HepG2 (cell line): ENCODE data around the gene PTK7. TPM values are rescaled to one million over a fixed set of nuclear protein-coding genes. Genes with fewer than 3 reads are reported as not detected.

Experiments
- ATF7 ChIP-seq, 2 experiments: fragments of 450-650 bp in 1 of 2; sonication (generic) in 1 of 2; formaldehyde crosslinking in 1 of 2; IDR thresholded peaks; 2 replicates each; pipeline versions ENCODE4 v1.4.0 to v1.6.1; 2016 to 2020; ENCODE audit warnings: antibody characterized with exemption in 1 of 2, mild to moderate bottlenecking in 1 of 2, missing genetic modification reagents in 1 of 2
- ATF7-NPFF ChIP-seq: sonication (generic); formaldehyde crosslinking; IDR thresholded peaks from 2 replicates; pipeline ENCODE4 v1.8.1; 2023; ENCODE audit warnings: mild to moderate bottlenecking, low read depth, missing genetic modification reagents, moderate library complexity
- HBP1 ChIP-seq: IDR thresholded peaks from 2 replicates; pipeline ENCODE4 v1.6.1; 2016; ENCODE audit warnings: low read depth, control low read depth
- HNRNPH1 ChIP-seq: fragments of 200-400 bp; formaldehyde crosslinking; optimal IDR thresholded peaks from 2 replicates; pipeline ENCODE3; 2017; ENCODE audit warnings: mild to moderate bottlenecking, low read depth, low read length
- IRF9 ChIP-seq: sonication (generic); formaldehyde crosslinking; IDR thresholded peaks from 2 replicates; pipeline ENCODE4 v1.8.0; 2022; ENCODE audit warnings: missing genetic modification reagents, mild to moderate bottlenecking, borderline replicate concordance
- JDP2 ChIP-seq: sonication (generic); formaldehyde crosslinking; IDR thresholded peaks from 2 replicates; pipeline ENCODE4 v1.8.1; 2022; ENCODE audit warnings: missing genetic modification reagents, borderline replicate concordance
- KLF11 ChIP-seq: IDR thresholded peaks from 2 replicates; pipeline ENCODE4 v1.6.1; 2016; ENCODE audit warnings: missing compliant biosample characterization
- NFE2L2 ChIP-seq: fragments of 150-350 bp; IDR thresholded peaks from 2 replicates; pipeline ENCODE4 v1.6.1; 2014; ENCODE audit warnings: low read length
- RBM22 ChIP-seq: fragments of 200-400 bp; formaldehyde crosslinking; optimal IDR thresholded peaks from 2 replicates; pipeline ENCODE3; 2017; ENCODE audit warnings: mild to moderate bottlenecking, low read length, moderate library complexity
- RFXAP ChIP-seq: sonication (generic); formaldehyde crosslinking; IDR thresholded peaks from 2 replicates; pipeline ENCODE4 v1.4.0; 2020; ENCODE audit warnings: missing genetic modification reagents, borderline replicate concordance
- SAP130 ChIP-seq: IDR thresholded peaks from 2 replicates; pipeline ENCODE4 v1.6.1; 2016; ENCODE audit warnings: low read depth
- SMAD1 ChIP-seq: sonication (generic); formaldehyde crosslinking; IDR thresholded peaks from 2 replicates; pipeline ENCODE4 v1.4.0; 2020; ENCODE audit warnings: missing genetic modification reagents, low read depth, mild to moderate bottlenecking, borderline replicate concordance
- SNAPC2 ChIP-seq: sonication (generic); formaldehyde crosslinking; IDR thresholded peaks from 2 replicates; pipeline ENCODE4 v1.8.1; 2022; ENCODE audit warnings: mild to moderate bottlenecking, missing genetic modification reagents
- SOX5 ChIP-seq: IDR thresholded peaks from 2 replicates; pipeline ENCODE4 v1.6.1; 2016; ENCODE audit warnings: borderline replicate concordance
- SP1 ChIP-seq, 2 experiments: fragments of 450-650 bp in 1 of 2; sonication (generic) in 1 of 2; formaldehyde crosslinking in 1 of 2; IDR thresholded peaks; 2 replicates each; pipeline versions ENCODE4 v1.4.0 to v1.6.1; 2016 to 2020; ENCODE audit warnings: missing genetic modification reagents in 1 of 2
- ZNF232 ChIP-seq: sonication (generic); formaldehyde crosslinking; IDR thresholded peaks from 2 replicates; pipeline ENCODE4 v1.4.0; 2020; ENCODE audit warnings: missing genetic modification reagents, borderline replicate concordance
- ZNF451 ChIP-seq: sonication (generic); formaldehyde crosslinking; IDR thresholded peaks from 2 replicates; pipeline ENCODE4 v1.5.0; 2020; ENCODE audit warnings: mild to moderate bottlenecking, missing genetic modification reagents
- ZNF510 ChIP-seq: sonication (generic); formaldehyde crosslinking; IDR thresholded peaks from 2 replicates; pipeline ENCODE4 v1.4.0; 2020; ENCODE audit warnings: low read depth, mild to moderate bottlenecking, missing genetic modification reagents
- ZNF556 ChIP-seq: sonication (generic); formaldehyde crosslinking; IDR thresholded peaks from 2 replicates; pipeline ENCODE4 v1.4.0; 2020; ENCODE audit warnings: mild to moderate bottlenecking, missing genetic modification reagents, borderline replicate concordance
- ZNF687 ChIP-seq: sonication (generic); formaldehyde crosslinking; IDR thresholded peaks from 2 replicates; pipeline ENCODE4 v1.5.1; 2020; ENCODE audit warnings: mild to moderate bottlenecking, missing genetic modification reagents, moderate library complexity
- ZNF781 ChIP-seq: sonication (generic); formaldehyde crosslinking; IDR thresholded peaks from 2 replicates; pipeline ENCODE4 v1.5.1; 2020; ENCODE audit warnings: borderline replicate concordance, mild to moderate bottlenecking, missing genetic modification reagents; ENCODE audit errors: not compliant biosample characterization
- ZNF788 ChIP-seq: sonication (generic); formaldehyde crosslinking; IDR thresholded peaks from 2 replicates; pipeline ENCODE4 v1.5.0; 2020; ENCODE audit warnings: mild to moderate bottlenecking, missing genetic modification reagents, borderline replicate concordance
- ZSCAN30 ChIP-seq: sonication (generic); formaldehyde crosslinking; IDR thresholded peaks from 2 replicates; pipeline ENCODE4 v1.5.0; 2020; ENCODE audit warnings: mild to moderate bottlenecking, missing genetic modification reagents
- polyA plus RNA-seq, 8 experiments: library from polyadenylated mRNA; depleted of rRNA in 3 of 8; stranded (reverse) in 7 of 8; unstranded in 1 of 8; fragments of >200 nt; fragmentation: Illumina TruSeq in 4 of 8; extraction: Trizol in 4 of 8; gene quantifications; 2 replicates each; pipeline versions ENCODE4 v1.2.1 to v1.2.3, GENCODE V29; 2011 to 2016; ENCODE audit warnings: low read depth in 4 of 8, missing spikeins in 1 of 8, mixed read lengths in 1 of 8; ENCODE audit not compliant: insufficient read depth in 1 of 8
- total RNA-seq, 5 experiments: library from RNA; depleted of rRNA; stranded (reverse); fragments of >200 nt; fragmentation: Illumina TruSeq; extraction: Trizol; gene quantifications; 2 replicates each; pipeline ENCODE4 v1.2.3, GENCODE V29; 2016; ENCODE audit warnings: low read depth in 1 of 5

Gene PTK7
- total and polyA plus RNA-seq, 2 of the 13 experiments (the other 11 are each of a cell fraction or from before 2014, with no cell fraction given) = 98.5 to 99.8 TPM

- TF ChIP-seq ATF7 (IDR thresholded peaks at IDR 0.05) (no peak), ATF7 (CRISPR knock-in tag; IDR thresholded peaks at IDR 0.05) (no peak), ZNF556 (CRISPR knock-in tag) (0 out of 2 replicates have a peak, but pooled peaks have one; percentile 20), ZSCAN30 (CRISPR knock-in tag) (no peak), SAP130 (CRISPR knock-in tag) (peak; percentile 86), HBP1 (no peak; the same call in 1 of the 2 replicates), ATF7-NPFF (CRISPR knock-in tag) (0 out of 2 replicates have a peak, but pooled peaks have one; percentile 66), JDP2 (no peak), RBM22 (no peak), SNAPC2 (CRISPR knock-in tag) (peak; percentile 90; the same call in 1 of the 2 replicates), RFXAP (peak; percentile 63; the same call in 1 of the 2 replicates), IRF9 (CRISPR knock-in tag) (no peak), NFE2L2 (no peak), ZNF788 (CRISPR knock-in tag) (peak; percentile 91; the same call in 1 of the 2 replicates), ZNF232 (CRISPR knock-in tag) (no peak), ZNF687 (peak; percentile 59), ZNF781 (CRISPR knock-in tag) (peak; percentile 84), ZNF510 (CRISPR knock-in tag) (0 out of 2 replicates have a peak, but pooled peaks have one; percentile 65), SP1 (IDR thresholded peaks at IDR 0.05) (no peak), SP1 (CRISPR knock-in tag; IDR thresholded peaks at IDR 0.05) (0 out of 2 replicates have a peak, but pooled peaks have one; percentile 62), SOX5 (CRISPR knock-in tag) (peak; percentile 44; the same call in 1 of the 2 replicates), HNRNPH1 (peak; percentile 68), SMAD1 (CRISPR knock-in tag) (peak; percentile 93; the same call in 1 of the 2 replicates), ZNF451 (peak; percentile 15; the same call in 1 of the 2 replicates), KLF11 (CRISPR knock-in tag) (0 out of 2 replicates have a peak, but pooled peaks have one; percentile 69)
Observed at GRCh38 chr6:43060034-43060754, 15.9 kb upstream of the PTK7 start (continued).
